ENCODE data around the gene KIF20B. TPM values are rescaled to one million over a fixed set of nuclear protein-coding genes. Genes with fewer than 3 reads are reported as not detected.

Gene KIF20B
- total and polyA plus RNA-seq, 2 of the 8 experiments (the other 6 are each of a cell fraction or from before 2014, with no cell fraction given), result 4.5 to 72.0 TPM

DNA sequence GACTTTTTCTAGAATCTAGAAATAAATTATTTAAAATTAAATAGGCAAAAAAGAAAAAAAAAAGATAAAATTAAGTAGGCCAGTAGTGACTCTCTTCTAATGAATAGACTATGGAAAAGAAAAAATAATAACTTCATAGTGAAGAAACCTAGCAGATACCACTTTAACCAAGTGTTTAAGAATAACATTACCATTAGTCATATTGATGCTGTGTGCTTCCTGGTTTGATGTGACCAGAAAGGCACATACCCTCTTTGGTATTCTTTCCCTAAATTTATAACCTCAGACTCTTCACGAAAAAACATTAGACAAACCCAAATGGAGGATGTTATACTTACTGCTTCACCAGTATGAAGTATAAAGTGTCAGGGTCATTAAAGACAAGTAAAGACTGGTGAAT is 42.6 kb downstream of the KIF20B start:
- H2BK20ac ChIP-seq (ENCODE audit: low read length), result no peak overlapping the region
- no peak for FAIRE-seq
- CTCF ChIA-PET (ENCODE audit: partially characterized antibody), result no interaction called here

More for the DNA sequence above, 42.6 kb downstream of the KIF20B start:
- Histone ChIP-seq H3K79me1 (ENCODE audit: low read depth, low read length) (no peaks in the 10 kb centered on the region), H3K9me3 (ENCODE audit: insufficient read depth in 2 of 2, low read depth in 1 of 2, low read length in 1 of 2) (no peaks in the 10 kb centered on the region), H2BK120ac (replicated peaks; ENCODE audit: low read depth, low read length) (no peak overlapping the region), H3K23ac (ENCODE audit: insufficient read length) (no peak overlapping the region), H2AFZ (ENCODE audit: low read length) (no peak overlapping the region), H3K4me2 (ENCODE audit: insufficient read depth in 1 of 2, low read depth in 2 of 2, low read length in 2 of 2) (no peak overlapping the region), H3K14ac (ENCODE audit: insufficient read length) (no peak overlapping the region), H3K56ac (replicated peaks; ENCODE audit: insufficient read length, low read depth, low read length) (no peak overlapping the region), H4K91ac (replicated peaks; ENCODE audit: insufficient read length, low read length) (no peak overlapping the region), H4K20me1 (replicated peaks in 1 of 2; ENCODE audit: control insufficient read depth in 1 of 2, insufficient read depth in 2 of 2, low read length in 2 of 2) (peaks cover 1 to 4% of the 10 kb centered on the region in 2 experiments), H3K27ac (ENCODE audit: low read depth, low read length) (no peak overlapping the region), H2BK5ac (ENCODE audit: low read depth, low read length) (no peak overlapping the region), H3K4ac (replicated peaks; ENCODE audit: insufficient read length, low read depth, low read length) (no peak overlapping the region), H3K18ac (ENCODE audit: extremely low read depth, low read length) (no peak overlapping the region), H4K5ac (ENCODE audit: insufficient read length, low read depth, low read length) (no peak overlapping the region), H3K9ac (replicated peaks in 1 of 4; ENCODE audit: extremely low read depth in 1 of 4, low read depth in 3 of 4, low read length in 3 of 4) (no peak overlapping the region), H3K4me1 (replicated peaks in 1 of 4; ENCODE audit: control insufficient read depth in 3 of 4, insufficient read depth in 4 of 4, low read length in 3 of 4) (no peaks in the 10 kb centered on the region), H3K23me2 (ENCODE audit: low read depth, low read length) (no peaks in the 10 kb centered on the region), H2BK15ac (ENCODE audit: low read length) (no peak overlapping the region), H3K36me3 (ENCODE audit: control insufficient read depth in 2 of 4, insufficient read depth in 4 of 4, low read length in 3 of 4) (peaks cover 7 to 42% (median 23%) of the 10 kb centered on the region in 4 experiments; a peak in 7 of 8 replicates), H2AK5ac (ENCODE audit: low read depth, low read length) (no peak overlapping the region), H3K27me3 (replicated peaks in 1 of 4; ENCODE audit: control insufficient read depth in 3 of 4, extremely low read depth in 1 of 4, insufficient read depth in 3 of 4, low read length in 3 of 4) (no peaks in the 10 kb centered on the region), H2BK12ac (ENCODE audit: low read depth, low read length) (no peak overlapping the region), H3K4me3 (ENCODE audit: extremely low read depth in 1 of 4, insufficient read depth in 2 of 4, low read depth in 3 of 4, low read length in 4 of 4) (no peak overlapping the region), H4K8ac (ENCODE audit: extremely low read depth, insufficient read depth, low read length) (no peak overlapping the region), H3K79me2 (ENCODE audit: control insufficient read depth in 1 of 2, insufficient read depth in 2 of 2, low read length in 2 of 2) (no peaks in the 10 kb centered on the region; a peak in 1 of 4 replicates)
- TF ChIP-seq SAP30 (IDR thresholded peaks at IDR 0.05; ENCODE audit: insufficient read depth, insufficient replicate concordance, low read length) (no peak), TAF1 (IDR thresholded peaks at IDR 0.05; ENCODE audit: low read depth, low read length) (no peak), ASH2L (IDR thresholded peaks at IDR 0.05; ENCODE audit: low read length) (no peak), EZH2 (IDR thresholded peaks at IDR 0.05; ENCODE audit: low read depth, low read length, severe bottlenecking) (no peak), TCF12 (IDR thresholded peaks at IDR 0.05; ENCODE audit: low read depth, low read length) (no peak), EGR1 (IDR thresholded peaks at IDR 0.05; ENCODE audit: borderline replicate concordance, low read depth, low read length) (no peak), CBX5 (IDR thresholded peaks at IDR 0.05; ENCODE audit: low read depth, low read length) (no peak), CEBPB (IDR thresholded peaks at IDR 0.05; ENCODE audit: low read depth, low read length) (no peak), RBBP5 (IDR thresholded peaks at IDR 0.05; ENCODE audit: borderline replicate concordance, low read depth, low read length) (no peak), HDAC2 (IDR thresholded peaks at IDR 0.05; ENCODE audit: borderline replicate concordance in 1 of 2, low read depth in 2 of 2, low read length in 2 of 2) (no peak), SUZ12 (IDR thresholded peaks at IDR 0.05; ENCODE audit: low read length) (no peak), SIN3A (conservative IDR thresholded peaks at IDR 0.05 in 1 of 2, IDR thresholded peaks at IDR 0.05 in 1 of 2; ENCODE audit: low read depth in 1 of 2, low read length in 2 of 2) (no peak), TEAD4 (IDR thresholded peaks at IDR 0.05; ENCODE audit: low read depth, low read length) (no peak)
- POLR2A ChIA-PET (ENCODE audit: partially characterized antibody), result interaction anchor here (1.2 kb wide), 1 partner anchor 12 kb away, joined by 3 read pairs; no protein-coding TSS in a partner anchor
- WGBS, 2 experiments (ENCODE audit: extremely low coverage in 1 of 2, insufficient coverage in 1 of 2, insufficient read length in 1 of 2, insufficient replicate concordance in 2 of 2, low coverage in 1 of 2, low lambda C conversion rate in 2 of 2, missing lambda C conversion rate in 1 of 2), result 37% methylated on average over 1 of the region's 1 CpG; no CpG with 5 or more reads in 1 of the 2 experiments
- no peak for DNase-seq (ENCODE audit: low read depth in 1 of 2, low spot score in 2 of 2)
